CD14-positive monocyte (primary cell): ENCODE measurements around the gene CXorf65. TPM values are rescaled to one million over a fixed set of nuclear protein-coding genes. Genes with fewer than 3 reads are reported as not detected.

Source experiments
- DNase-seq, 3 donors: peaks; one replicate each; pipeline ENCODE4 v3.0.0-alpha.2; 2011 to 2022
- H2AFZ ChIP-seq: 2 replicates; pipeline ENCODE4 v1.6.0; 2012; ENCODE audit warnings: mild to moderate bottlenecking, low read depth, low read length, inconsistent platforms; ENCODE audit not compliant: insufficient read depth, poor library complexity, severe bottlenecking
- H3K27ac ChIP-seq, 2 donors: 1 replicate in 1 of 2; 2 replicates in 1 of 2; pipeline ENCODE4 v1.5.1; 2012 to 2013; ENCODE audit warnings: low read length in 2 of 2, control low read depth in 1 of 2, inconsistent platforms in 1 of 2, low read depth in 1 of 2, mild to moderate bottlenecking in 1 of 2
- H3K27me3 ChIP-seq, 2 donors: one replicate each; pipeline versions ENCODE4 v1.6.0 to v1.6.1; 2011 to 2013; ENCODE audit warnings: low read length in 2 of 2; ENCODE audit not compliant: control insufficient read depth in 2 of 2, insufficient read depth in 2 of 2
- H3K36me3 ChIP-seq, 2 donors: replicated peaks in 1 of 2; 1 replicate in 1 of 2; 2 replicates in 1 of 2; pipeline versions ENCODE4 v1.5.1 to v1.6.1; 2012 to 2013; ENCODE audit warnings: low read length in 2 of 2, control low read depth in 1 of 2, inconsistent platforms in 1 of 2, mild to moderate bottlenecking in 1 of 2; ENCODE audit not compliant: insufficient read depth in 2 of 2, control insufficient read depth in 1 of 2
- H3K4me1 ChIP-seq, 2 donors: 1 replicate in 1 of 2; 2 replicates in 1 of 2; pipeline versions ENCODE4 v1.5.1 to v1.6.1; 2012 to 2013; ENCODE audit warnings: low read length in 2 of 2, control low read depth in 1 of 2, inconsistent platforms in 1 of 2, mild to moderate bottlenecking in 1 of 2, moderate library complexity in 1 of 2; ENCODE audit not compliant: insufficient read depth in 2 of 2, control insufficient read depth in 1 of 2
- H3K4me2 ChIP-seq: replicated peaks from 2 replicates; pipeline ENCODE3; 2012; ENCODE audit warnings: low read length, moderate library complexity, mild to moderate bottlenecking; ENCODE audit not compliant: poor library complexity, severe bottlenecking; ENCODE audit errors: extremely low read depth
- H3K4me3 ChIP-seq, 3 experiments: fragments of 200-600 bp in 1 of 3; sonication (generic) in 1 of 3; replicated peaks in 1 of 3; 1 replicate in 2 of 3; 2 replicates in 1 of 3; pipeline ENCODE4 v1.5.1; 2011 to 2013; ENCODE audit warnings: low read length in 3 of 3, mild to moderate bottlenecking in 3 of 3, control low read depth in 2 of 3, low read depth in 2 of 3, inconsistent platforms in 1 of 3, moderate library complexity in 1 of 3
- H3K79me2 ChIP-seq: 2 replicates; pipeline ENCODE4 v1.6.0; 2012; ENCODE audit warnings: mild to moderate bottlenecking, control low read depth, inconsistent platforms, low read length, moderate library complexity; ENCODE audit not compliant: insufficient read depth
- H3K9ac ChIP-seq: 2 replicates; pipeline ENCODE4 v1.6.0; 2017; ENCODE audit warnings: low read length, mild to moderate bottlenecking; ENCODE audit not compliant: insufficient read depth, poor library complexity, severe bottlenecking
- H3K9me3 ChIP-seq, 2 donors: replicated peaks in 1 of 2; 1 replicate in 1 of 2; 2 replicates in 1 of 2; pipeline versions ENCODE4 v1.5.1 to v1.6.1; 2012 to 2013; ENCODE audit warnings: low read length in 2 of 2, control low read depth in 1 of 2; ENCODE audit not compliant: control insufficient read depth in 1 of 2, insufficient read depth in 1 of 2
- H4K20me1 ChIP-seq: 2 replicates; pipeline ENCODE4 v1.6.0; 2012; ENCODE audit warnings: mild to moderate bottlenecking, low read length, control low read depth, moderate library complexity; ENCODE audit not compliant: insufficient read depth
- H3K27ac Mint-ChIP-seq, 7 donors: one replicate each; pipeline ENCODE4 v1.8.0; 2020; ENCODE audit warnings: mild to moderate bottlenecking in 7 of 7, mixed read lengths in 7 of 7, moderate library complexity in 6 of 7, inconsistent platforms in 2 of 7
- H3K27me3 Mint-ChIP-seq, 3 donors: one replicate each; pipeline ENCODE4 v1.8.0; 2021 to 2022; ENCODE audit warnings: low read depth in 3 of 3, mild to moderate bottlenecking in 3 of 3, mixed read lengths in 3 of 3, moderate library complexity in 3 of 3, inconsistent platforms in 1 of 3
- H3K36me3 Mint-ChIP-seq, 2 donors: one replicate each; pipeline ENCODE4 v1.8.0; 2020; ENCODE audit warnings: mixed read lengths in 2 of 2, inconsistent platforms in 1 of 2, mild to moderate bottlenecking in 1 of 2
- H3K4me1 Mint-ChIP-seq: one replicate; pipeline ENCODE4 v1.8.0; 2020; ENCODE audit warnings: mild to moderate bottlenecking, mixed read lengths
- H3K4me3 Mint-ChIP-seq, 2 donors: one replicate each; pipeline ENCODE4 v1.8.0; 2020; ENCODE audit warnings: mild to moderate bottlenecking in 2 of 2, mixed read lengths in 2 of 2, moderate library complexity in 1 of 2
- H3K9me3 Mint-ChIP-seq, 7 donors: one replicate each; pipeline ENCODE4 v1.8.0; 2020 to 2022; ENCODE audit warnings: mixed read lengths in 7 of 7, mild to moderate bottlenecking in 6 of 7, moderate library complexity in 6 of 7, inconsistent platforms in 2 of 7
- CTCF ChIP-seq: fragments of 200-600 bp; IDR thresholded peaks from one replicate; pipeline ENCODE4 v1.8.0; 2022; ENCODE audit warnings: antibody characterized with exemption, mild to moderate bottlenecking
- WGBS: methylation state at CpG from one replicate; pipeline ENCODE4 v1.1.5; 2013; ENCODE audit warnings: missing lambda C conversion rate; ENCODE audit not compliant: insufficient coverage; 5-methylcytosine and 5-hydroxymethylcytosine counted together
- intact Hi-C, 2 donors: fragments of 100-400 bp; cut with micrococcal nuclease; formaldehyde crosslinking; loops; one replicate each; pipeline versions ENCODE4 v1.15.0 to v1.15.1; 2023
- polyA plus RNA-seq, 3 donors: library from polyadenylated mRNA; depleted of rRNA in 1 of 3; unstranded in 2 of 3; stranded (reverse) in 1 of 3; fragments of 300-500 nt in 2 of 3; fragments of >200 nt in 1 of 3; fragmentation: Illumina TruSeq in 2 of 3; gene quantifications; 1 replicate in 2 of 3; 2 replicates in 1 of 3; pipeline ENCODE4 v1.2.3, GENCODE V29; 2012 to 2021

The CXorf65 gene
- polyA plus RNA-seq, 3 donors: 3.8 TPM; not detected in 2

- no peak for TF ChIP-seq CTCF
- no peak overlapping the region for H3K4me2 ChIP-seq
- H3K36me3 ChIP-seq: peaks cover 5 to 9% of the 10 kb centered on the region in 2 donors
- WGBS: 100% methylated on average over 2 of the region's 7 CpGs
- H3K27me3 ChIP-seq: no peaks in the 10 kb centered on the region
- peaks cover 0 to 10% of the 10 kb centered on the region in 2 donors for H3K4me1 ChIP-seq
- peaks cover 17 to 28% of the 10 kb centered on the region in 2 donors for H3K36me3 Mint-ChIP-seq
- H3K4me3 Mint-ChIP-seq: no peak overlapping the region
- H3K79me2 ChIP-seq: no peaks in the 10 kb centered on the region
- no peaks in the 10 kb centered on the region for H4K20me1 ChIP-seq
- H3K27ac Mint-ChIP-seq: no peak overlapping the region
- H3K27me3 Mint-ChIP-seq: peaks cover 0 to 2% (median 1%) of the 10 kb centered on the region in 3 donors
- no peak for DNase-seq
- no peaks in the 10 kb centered on the region for H3K9me3 Mint-ChIP-seq
- H3K9me3 ChIP-seq: no peaks in the 10 kb centered on the region
- no peak overlapping the region for H3K27ac ChIP-seq
- no peak overlapping the region for H2AFZ ChIP-seq
- intact Hi-C loops: no loop called here
- no peak overlapping the region for H3K4me3 ChIP-seq
- H3K4me1 Mint-ChIP-seq: peaks cover 14% of the 10 kb centered on the region
- no peak overlapping the region for H3K9ac ChIP-seq
Observed at GRCh38 chrX:71154196-71154595, 47.7 kb upstream of the CXorf65 start.

- WGBS: 100% methylated on average over 1 of the region's 7 CpGs
- Histone ChIP-seq H3K4me2 (no peak overlapping the region), H3K27me3 (no peaks in the 10 kb centered on the region), H3K79me2 (no peaks in the 10 kb centered on the region), H3K9ac (no peak overlapping the region), H3K4me3 (no peak overlapping the region), H4K20me1 (no peaks in the 10 kb centered on the region), H3K36me3 (peaks cover 5 to 9% of the 10 kb centered on the region in 2 donors), H2AFZ (no peak overlapping the region), H3K27ac (no peak overlapping the region), H3K9me3 (no peaks in the 10 kb centered on the region), H3K4me1 (peaks cover 14 to 25% of the 10 kb centered on the region in 2 donors)
- Mint-ChIP-seq H3K36me3 (peaks cover 15 to 25% of the 10 kb centered on the region in 2 donors), H3K4me3 (no peak overlapping the region), H3K9me3 (no peaks in the 10 kb centered on the region), H3K27me3 (peaks cover 0 to 2% (median 1%) of the 10 kb centered on the region in 3 donors), H3K4me1 (peaks cover 27% of the 10 kb centered on the region), H3K27ac (peak overlapping the region in 1 of 7 donors; percentile 75)
- TF ChIP-seq CTCF: no peak
- DNase-seq: no peak
- intact Hi-C loops: no loop called here
Observed at GRCh38 chrX:71151366-71151765, 44.8 kb upstream of the CXorf65 start.
